ENCODE data around the gene ESR1. TPM values are rescaled to one million over a fixed set of nuclear protein-coding genes. Genes with fewer than 3 reads are reported as not detected.

The ESR1 gene
- total and polyA plus RNA-seq, 2 experiments from 2014 or later = 0.09 TPM; not detected in 1

- H3K27me3 ChIP-seq (replicated peaks; ENCODE audit: insufficient read depth) = no peaks in the 10 kb centered on the region
- WGBS, 2 experiments (ENCODE audit: low coverage in 1 of 2, low lambda C conversion rate in 2 of 2, missing lambda C conversion rate in 2 of 2) = 4 to 5% methylated on average over 2 of the region's 2 CpGs
- H3K9me2 ChIP-seq (ENCODE audit: insufficient read depth) = no peaks in the 10 kb centered on the region
- DNase-seq = peak; percentile 21
- no peaks in the 10 kb centered on the region for H3K36me3 ChIP-seq (ENCODE audit: low read depth)
- peaks cover 13% of the 10 kb centered on the region; the same call in 1 of the 2 replicates for H3K4me1 ChIP-seq (ENCODE audit: insufficient read depth)
- no peaks in the 10 kb centered on the region for H3K79me2 ChIP-seq (ENCODE audit: insufficient read depth)
- in situ Hi-C loops (cut with MboI) = no loop called here
- H4K20me1 ChIP-seq (ENCODE audit: insufficient read depth) = no peaks in the 10 kb centered on the region
- no peak overlapping the region for H3K4me3 ChIP-seq
- H2AFZ ChIP-seq = no peak overlapping the region
- no peak for TF ChIP-seq EZH2phosphoT487 (IDR thresholded peaks at IDR 0.05; ENCODE audit: insufficient read depth, low read depth)
- no peaks in the 10 kb centered on the region; the same call in 1 of the 2 replicates for H3F3A ChIP-seq (ENCODE audit: insufficient read depth)
- H3K4me2 ChIP-seq (ENCODE audit: unreplicated experiment) = no peak overlapping the region
- no peak overlapping the region for H3K27ac ChIP-seq
- no peaks in the 10 kb centered on the region for H3K9me3 ChIP-seq (ENCODE audit: low read depth)
- no peak overlapping the region for H3K9ac ChIP-seq
Measured at GRCh38 chr6:151870375-151870774, 62.9 kb downstream of the ESR1 start.

GRCh38 chr6:151875524-151875923 lies 68.0 kb downstream of the ESR1 start:
- Histone ChIP-seq H3K9ac (no peak overlapping the region), H3K4me2 (ENCODE audit: unreplicated experiment) (no peak overlapping the region), H3K27me3 (replicated peaks; ENCODE audit: insufficient read depth) (no peaks in the 10 kb centered on the region), H2AFZ (no peak overlapping the region), H3K4me3 (no peak overlapping the region), H3K9me3 (ENCODE audit: low read depth) (no peaks in the 10 kb centered on the region), H3K9me2 (ENCODE audit: insufficient read depth) (no peaks in the 10 kb centered on the region), H3F3A (ENCODE audit: insufficient read depth) (no peaks in the 10 kb centered on the region), H3K4me1 (ENCODE audit: insufficient read depth) (peaks cover 1% of the 10 kb centered on the region; the same call in 1 of the 2 replicates), H3K27ac (no peak overlapping the region), H3K36me3 (ENCODE audit: low read depth) (no peaks in the 10 kb centered on the region), H4K20me1 (ENCODE audit: insufficient read depth) (no peaks in the 10 kb centered on the region), H3K79me2 (ENCODE audit: insufficient read depth) (no peaks in the 10 kb centered on the region)
- in situ Hi-C loops (cut with MboI) = no loop called here
- DNase-seq = no peak
- TF ChIP-seq EZH2 (IDR thresholded peaks at IDR 0.05; ENCODE audit: insufficient read depth, poor library complexity, severe bottlenecking) (no peak), EZH2phosphoT487 (IDR thresholded peaks at IDR 0.05; ENCODE audit: insufficient read depth, low read depth) (no peak)
- WGBS, 2 experiments (ENCODE audit: low coverage in 1 of 2, low lambda C conversion rate in 2 of 2, missing lambda C conversion rate in 2 of 2) = 0% methylated on average over 1 of the region's 1 CpG

GRCh38 chr6:151876122-151876521 lies 68.6 kb downstream of the ESR1 start:
- no peak overlapping the region for H3K4me2 ChIP-seq (ENCODE audit: unreplicated experiment)
- no peaks in the 10 kb centered on the region for H3K9me3 ChIP-seq (ENCODE audit: low read depth)
- no peak overlapping the region for H3K9ac ChIP-seq
- H3K36me3 ChIP-seq (ENCODE audit: low read depth) = no peaks in the 10 kb centered on the region
- H3K27ac ChIP-seq = no peak overlapping the region
- WGBS, 2 experiments (ENCODE audit: low coverage in 1 of 2, low lambda C conversion rate in 2 of 2, missing lambda C conversion rate in 2 of 2) = 86 to 87% methylated on average over 6 of the region's 6 CpGs
- no peak for DNase-seq
- no peaks in the 10 kb centered on the region for H3F3A ChIP-seq (ENCODE audit: insufficient read depth)
- TF ChIP-seq EZH2phosphoT487 (IDR thresholded peaks at IDR 0.05; ENCODE audit: insufficient read depth, low read depth) (no peak), EZH2 (IDR thresholded peaks at IDR 0.05; ENCODE audit: insufficient read depth, poor library complexity, severe bottlenecking) (no peak)
- H3K79me2 ChIP-seq (ENCODE audit: insufficient read depth) = no peaks in the 10 kb centered on the region
- in situ Hi-C loops (cut with MboI) = no loop called here
- no peaks in the 10 kb centered on the region for H3K4me1 ChIP-seq (ENCODE audit: insufficient read depth)
- H3K27me3 ChIP-seq (replicated peaks; ENCODE audit: insufficient read depth) = no peaks in the 10 kb centered on the region
- H3K9me2 ChIP-seq (ENCODE audit: insufficient read depth) = no peaks in the 10 kb centered on the region
- no peak overlapping the region for H2AFZ ChIP-seq
- H3K4me3 ChIP-seq = no peak overlapping the region
- H4K20me1 ChIP-seq (ENCODE audit: insufficient read depth) = no peaks in the 10 kb centered on the region

DNA sequence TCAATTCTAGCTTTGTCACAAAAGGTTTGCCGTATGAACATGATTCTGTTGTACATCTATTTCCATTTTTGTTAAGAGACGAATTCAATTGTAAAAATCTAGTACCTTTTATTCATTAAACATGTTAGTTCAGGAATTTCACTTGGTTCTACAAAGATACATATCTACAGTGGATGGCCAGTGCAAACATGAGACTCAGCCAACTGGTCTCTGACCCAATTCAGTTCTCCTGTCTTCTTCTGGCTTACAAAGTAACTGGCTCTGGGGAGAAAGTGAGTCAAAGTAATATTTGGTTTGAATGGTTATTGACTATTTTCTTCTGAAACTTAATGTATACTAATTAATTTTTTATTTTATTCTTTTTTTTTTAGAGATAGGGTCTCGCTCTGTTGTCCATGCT lies 70.0 kb downstream of the ESR1 start:
- H4K20me1 ChIP-seq (ENCODE audit: insufficient read depth) = no peaks in the 10 kb centered on the region
- 80 to 84% methylated on average over 3 of the region's 3 CpGs for WGBS, 2 experiments (ENCODE audit: low coverage in 1 of 2, low lambda C conversion rate in 2 of 2, missing lambda C conversion rate in 2 of 2)

GRCh38 chr6:151881231-151881630 lies 73.7 kb downstream of the ESR1 start:
- no peak for DNase-seq
- H2AFZ ChIP-seq = no peak overlapping the region
- H3F3A ChIP-seq (ENCODE audit: insufficient read depth) = no peaks in the 10 kb centered on the region
- TF ChIP-seq EZH2 (IDR thresholded peaks at IDR 0.05; ENCODE audit: insufficient read depth, poor library complexity, severe bottlenecking) = no peak
- no peak for TF ChIP-seq EZH2phosphoT487 (IDR thresholded peaks at IDR 0.05; ENCODE audit: insufficient read depth, low read depth)
- in situ Hi-C loops (cut with MboI) = no loop called here
- no peaks in the 10 kb centered on the region for H3K27me3 ChIP-seq (replicated peaks; ENCODE audit: insufficient read depth)
- no peak overlapping the region for H3K4me3 ChIP-seq
- H3K79me2 ChIP-seq (ENCODE audit: insufficient read depth) = no peaks in the 10 kb centered on the region
- H4K20me1 ChIP-seq (ENCODE audit: insufficient read depth) = no peaks in the 10 kb centered on the region
- no peak overlapping the region for H3K9ac ChIP-seq
- no peaks in the 10 kb centered on the region for H3K9me3 ChIP-seq (ENCODE audit: low read depth)
- WGBS, 2 experiments (ENCODE audit: low coverage in 1 of 2, low lambda C conversion rate in 2 of 2, missing lambda C conversion rate in 2 of 2) = 60 to 62% methylated on average over 1 of the region's 1 CpG
- H3K9me2 ChIP-seq (ENCODE audit: insufficient read depth) = no peaks in the 10 kb centered on the region
- H3K4me2 ChIP-seq (ENCODE audit: unreplicated experiment) = no peak overlapping the region
- H3K27ac ChIP-seq = no peak overlapping the region
- no peaks in the 10 kb centered on the region for H3K36me3 ChIP-seq (ENCODE audit: low read depth)
- H3K4me1 ChIP-seq (ENCODE audit: insufficient read depth) = no peaks in the 10 kb centered on the region

More for the DNA sequence above, 70.0 kb downstream of the ESR1 start:
- no peak for DNase-seq
- Histone ChIP-seq H3K9me3 (ENCODE audit: low read depth) (no peaks in the 10 kb centered on the region), H3K27me3 (replicated peaks; ENCODE audit: insufficient read depth) (no peaks in the 10 kb centered on the region), H3K4me2 (ENCODE audit: unreplicated experiment) (no peak overlapping the region), H3K79me2 (ENCODE audit: insufficient read depth) (no peaks in the 10 kb centered on the region), H3K9me2 (ENCODE audit: insufficient read depth) (no peaks in the 10 kb centered on the region), H3K4me1 (ENCODE audit: insufficient read depth) (no peaks in the 10 kb centered on the region), H3K27ac (no peak overlapping the region), H3F3A (ENCODE audit: insufficient read depth) (no peaks in the 10 kb centered on the region), H2AFZ (no peak overlapping the region), H3K36me3 (ENCODE audit: low read depth) (no peaks in the 10 kb centered on the region), H3K4me3 (no peak overlapping the region), H3K9ac (no peak overlapping the region)
- no peak for TF ChIP-seq EZH2 (IDR thresholded peaks at IDR 0.05; ENCODE audit: insufficient read depth, poor library complexity, severe bottlenecking)
- TF ChIP-seq EZH2phosphoT487 (IDR thresholded peaks at IDR 0.05; ENCODE audit: insufficient read depth, low read depth) = no peak
- in situ Hi-C loops (cut with MboI) = no loop called here
